Calu3 (cell line): Measurements from ENCODE around the gene SELENOP. TPM values are rescaled to one million over a fixed set of nuclear protein-coding genes. Genes with fewer than 3 reads are reported as not detected.
"Not testable (repeated sequence)": the region's sequence is repeated elsewhere in the genome, so short reads cannot be mapped to it uniquely, and the experiment has no call there.

Experiments used
- BruUV-seq: library from RNA; stranded (reverse); fragments of 400-500 nt; replicated peaks from 2 replicates; lab custom pipeline; 2021; lab: Mats Ljungman, UMichigan
- CTCF ChIA-PET: fragments of 300-600 bp; sonication (Branson Sonifier 250); formaldehyde crosslinking; loops from one replicate; lab custom pipeline; 2022; ENCODE audit warnings: antibody characterized with exemption; lab: Charles Lee
- DNase-seq: peaks from one replicate; pipeline ENCODE4 v3.0.0; 2022
- H3K27ac Mint-ChIP-seq: one replicate; pipeline ENCODE4 v1.8.0; 2022; ENCODE audit warnings: mixed read lengths; ENCODE audit not compliant: unreplicated experiment
- H3K27me3 Mint-ChIP-seq: one replicate; pipeline ENCODE4 v1.8.0; 2022; ENCODE audit warnings: mixed read lengths; ENCODE audit not compliant: unreplicated experiment
- H3K36me3 Mint-ChIP-seq: one replicate; pipeline ENCODE4 v1.8.0; 2022; ENCODE audit warnings: mild to moderate bottlenecking, moderate library complexity, mixed read lengths; ENCODE audit not compliant: insufficient read depth, unreplicated experiment
- H3K4me1 Mint-ChIP-seq: one replicate; pipeline ENCODE4 v1.8.0; 2022; ENCODE audit warnings: mild to moderate bottlenecking, low read depth, mixed read lengths; ENCODE audit not compliant: unreplicated experiment
- H3K4me3 Mint-ChIP-seq: one replicate; pipeline ENCODE4 v1.8.0; 2022; ENCODE audit warnings: mild to moderate bottlenecking, low read depth, moderate library complexity, mixed read lengths; ENCODE audit not compliant: unreplicated experiment
- H3K9me3 Mint-ChIP-seq: one replicate; pipeline ENCODE4 v1.8.0; 2022; ENCODE audit warnings: low read depth, mixed read lengths; ENCODE audit not compliant: unreplicated experiment
- CTCF ChIP-seq: fragments of 200-600 bp; IDR thresholded peaks from one replicate; pipeline ENCODE4 v1.8.0; 2022; ENCODE audit warnings: antibody characterized with exemption; ENCODE audit not compliant: unreplicated experiment
- intact Hi-C: fragments of 100-400 bp; cut with micrococcal nuclease; formaldehyde crosslinking; loops from one replicate; pipeline ENCODE4 v1.10.0; 2022; ENCODE audit not compliant: unreplicated experiment
- total RNA-seq: library from RNA; stranded (reverse); gene quantifications from 2 replicates; pipeline ENCODE4 v1.2.3, GENCODE V29; 2022

Gene SELENOP
- total RNA-seq, 1 experiment from 2014 or later = 2.0 TPM

- Mint-ChIP-seq H3K27ac (no peak overlapping the region), H3K36me3 (no peaks in the 10 kb centered on the region), H3K27me3 (no peaks in the 10 kb centered on the region), H3K9me3 (peaks cover 4% of the 10 kb centered on the region), H3K4me1 (peaks cover 9% of the 10 kb centered on the region), H3K4me3 (no peak overlapping the region)
- intact Hi-C loops = no loop called here
- no peak for TF ChIP-seq CTCF
- CTCF ChIA-PET = no interaction called here
- no TSS peak for BruUV-seq
- no peak for DNase-seq
These were observed 8.1 kb upstream of the SELENOP start for GRCh38 chr5:42819745-42820144.

GRCh38 chr5:42816546-42816945, 4.9 kb upstream of the SELENOP start:
- BruUV-seq, H3K27me3 Mint-ChIP-seq, H3K4me3 Mint-ChIP-seq, H3K4me1 Mint-ChIP-seq, CTCF ChIA-PET, H3K36me3 Mint-ChIP-seq, H3K27ac Mint-ChIP-seq, intact Hi-C loops, H3K9me3 Mint-ChIP-seq, DNase-seq: not testable (repeated sequence)

- no peaks in the 10 kb centered on the region for H3K9me3 Mint-ChIP-seq
- peaks cover 14% of the 10 kb centered on the region for H3K4me1 Mint-ChIP-seq
- no TSS peak for BruUV-seq
- CTCF ChIA-PET = no interaction called here
- no peaks in the 10 kb centered on the region for H3K36me3 Mint-ChIP-seq
- no peak overlapping the region for H3K27ac Mint-ChIP-seq
- intact Hi-C loops = no loop called here
- no peak overlapping the region for H3K4me3 Mint-ChIP-seq
- no peak for TF ChIP-seq CTCF
- no peak for DNase-seq
- no peaks in the 10 kb centered on the region for H3K27me3 Mint-ChIP-seq
These were observed 1.8 kb upstream of the SELENOP start for GRCh38 chr5:42813533-42813932.

GRCh38 chr5:42812620-42813019, 928 bp upstream of the SELENOP start:
- intact Hi-C loops = no loop called here
- CTCF ChIA-PET = no interaction called here
- Mint-ChIP-seq H3K27ac (no peak overlapping the region), H3K9me3 (no peaks in the 10 kb centered on the region), H3K27me3 (no peaks in the 10 kb centered on the region), H3K36me3 (no peaks in the 10 kb centered on the region), H3K4me1 (peaks cover 14% of the 10 kb centered on the region), H3K4me3 (no peak overlapping the region)
- no TSS peak for BruUV-seq
- no peak for DNase-seq
- no peak for TF ChIP-seq CTCF

GRCh38 chr5:42810834-42811590, 680 bp downstream of the SELENOP start:
- TF ChIP-seq CTCF = no peak
- H3K4me3 Mint-ChIP-seq = no peak overlapping the region
- no peaks in the 10 kb centered on the region for H3K27me3 Mint-ChIP-seq
- intact Hi-C loops = no loop called here
- TSS peak; percentile 84 for BruUV-seq
- H3K4me1 Mint-ChIP-seq = peaks cover 14% of the 10 kb centered on the region
- no peak for DNase-seq
- peak overlapping the region; percentile 54 for H3K27ac Mint-ChIP-seq
- no peaks in the 10 kb centered on the region for H3K9me3 Mint-ChIP-seq
- H3K36me3 Mint-ChIP-seq = no peaks in the 10 kb centered on the region
- CTCF ChIA-PET = interaction anchor here (0.5 to 1.0 kb wide), 3 partner anchors 39 to 165 kb away, joined by 3 to 4 read pairs (median 3); no protein-coding TSS in a partner anchor
